GM04503 (cell line): ENCODE measurements around the gene CACNA2D2.

Source experiments
- DNase-seq: peaks from one replicate; pipeline ENCODE4 v3.0.0-alpha.2; 2012; ENCODE audit warnings: low read depth

CACNA2D2 gene

DNA sequence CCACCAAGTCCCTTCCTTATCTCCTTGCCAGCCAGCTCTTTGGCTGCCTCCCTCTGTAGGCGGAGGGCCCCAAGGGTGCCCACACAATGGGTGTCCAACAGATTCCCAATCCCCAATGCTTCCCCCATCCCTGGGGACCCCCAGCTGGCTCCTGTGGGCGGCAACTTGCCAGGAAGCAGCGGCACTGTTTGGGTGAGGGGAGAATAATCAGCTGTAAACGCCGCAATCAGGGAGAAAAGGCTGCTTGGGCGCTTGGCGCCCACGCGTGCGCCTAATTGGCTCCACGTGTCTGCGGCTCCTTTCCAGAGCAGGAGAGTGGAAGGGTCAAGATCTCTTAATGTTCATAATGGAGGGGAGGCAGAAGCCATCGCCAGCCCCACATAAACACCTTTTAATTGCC is 76.2 kb downstream of the CACNA2D2 start:
- DNase-seq, result no peak

DNA sequence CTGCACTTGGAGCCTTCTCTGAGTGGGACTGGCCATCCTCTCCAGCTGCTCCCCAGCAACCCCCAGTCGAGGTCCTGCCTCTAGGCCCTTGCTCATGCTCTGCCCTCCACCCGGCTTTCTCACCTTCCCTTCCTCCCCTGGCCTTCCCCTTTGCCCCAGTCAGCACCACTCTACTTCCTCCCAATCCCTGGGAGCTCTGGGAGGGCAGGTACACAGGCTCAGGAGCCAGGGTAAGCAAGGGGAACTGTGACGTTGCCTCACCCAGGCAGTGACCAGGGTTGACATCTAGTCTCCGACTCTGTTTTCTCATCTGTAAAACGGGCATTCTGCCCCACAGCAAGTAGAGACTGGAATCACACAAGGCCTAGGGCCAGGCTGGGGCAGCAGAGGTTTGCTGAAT is 77.5 kb downstream of the CACNA2D2 start:
- DNase-seq, result no peak

GRCh38 chr3:50423543-50423942 is 79.9 kb downstream of the CACNA2D2 start:
- DNase-seq, result no peak

DNA sequence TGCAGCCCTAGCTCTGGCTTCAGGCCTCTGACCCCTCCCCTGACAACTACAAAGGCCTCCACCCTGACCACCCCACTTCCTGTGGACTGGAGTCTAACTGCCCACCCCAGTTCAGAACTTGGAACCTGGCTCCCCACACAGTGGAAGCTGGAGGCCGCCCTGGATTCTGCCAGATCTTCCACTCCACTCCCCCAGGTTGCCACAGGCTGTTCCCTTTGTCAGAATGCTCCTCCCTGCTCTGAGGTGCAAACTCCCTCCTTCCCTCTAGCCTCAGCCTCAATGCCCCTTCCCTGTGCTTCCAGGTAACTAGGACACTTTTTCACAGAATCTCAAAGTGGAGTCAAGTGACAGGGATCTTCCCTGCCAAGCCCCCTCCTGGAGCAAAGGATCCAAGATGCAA is 81.3 kb downstream of the CACNA2D2 start:
- DNase-seq, result no peak

- DNase-seq, result no peak
Observed at GRCh38 chr3:50419595-50420370, 83.7 kb downstream of the CACNA2D2 start.

GRCh38 chr3:50418850-50419249 is 84.6 kb downstream of the CACNA2D2 start:
- no peak for DNase-seq

- DNase-seq, result no peak
Observed at GRCh38 chr3:50417637-50418033, 85.8 kb downstream of the CACNA2D2 start.

- no peak for DNase-seq
Observed at GRCh38 chr3:50416736-50417636, 86.4 kb downstream of the CACNA2D2 start.

DNA sequence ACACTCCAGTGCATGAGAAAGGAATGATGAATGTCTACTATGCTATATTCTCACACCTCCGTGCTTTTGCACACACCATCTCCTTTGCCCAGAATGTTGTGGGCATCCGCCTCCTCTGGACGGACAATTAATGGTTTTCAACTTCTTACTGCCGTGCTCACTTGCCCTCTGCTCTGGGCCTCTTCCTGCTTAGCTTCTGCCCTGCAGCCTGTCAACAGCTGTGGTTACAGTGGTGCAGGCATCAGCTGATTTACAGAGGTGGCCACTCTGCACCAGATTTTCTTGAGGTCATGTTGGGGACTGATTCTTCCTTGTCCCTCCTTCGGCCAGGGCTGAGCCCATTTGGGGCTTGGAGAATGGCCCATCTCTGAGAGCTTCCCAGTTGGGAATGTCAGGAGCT is 87.6 kb downstream of the CACNA2D2 start:
- no peak for DNase-seq

- no peak for DNase-seq
Observed at GRCh38 chr3:50415061-50415460, 88.4 kb downstream of the CACNA2D2 start.

GRCh38 chr3:50414616-50415015 is 88.8 kb downstream of the CACNA2D2 start:
- DNase-seq, result no peak

GRCh38 chr3:50412231-50412754 is 91.1 kb downstream of the CACNA2D2 start:
- no peak for DNase-seq

DNA sequence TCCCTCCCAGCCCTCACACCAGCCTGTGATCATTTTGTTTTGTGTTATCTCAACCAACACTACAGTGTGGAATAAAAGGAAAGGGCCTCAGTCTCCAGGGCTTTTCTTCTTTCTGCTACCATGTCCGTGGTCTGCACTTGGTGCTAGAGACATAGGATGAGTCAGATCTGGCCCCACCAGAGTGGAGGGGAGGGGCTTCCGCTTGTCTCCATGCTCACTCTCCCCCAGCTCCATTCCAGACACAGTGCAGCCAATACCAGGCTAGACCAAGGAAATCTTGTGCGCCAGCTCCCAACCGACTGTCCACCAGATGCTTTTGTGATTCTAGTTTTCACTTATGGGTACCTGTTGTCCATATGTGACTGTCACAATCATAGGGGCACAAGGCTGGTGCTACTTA is 92.2 kb downstream of the CACNA2D2 start:
- no peak for DNase-seq

GRCh38 chr3:50410608-50411139 is 92.8 kb downstream of the CACNA2D2 start:
- no peak for DNase-seq

GRCh38 chr3:50410185-50410584 is 93.2 kb downstream of the CACNA2D2 start:
- no peak for DNase-seq

DNA sequence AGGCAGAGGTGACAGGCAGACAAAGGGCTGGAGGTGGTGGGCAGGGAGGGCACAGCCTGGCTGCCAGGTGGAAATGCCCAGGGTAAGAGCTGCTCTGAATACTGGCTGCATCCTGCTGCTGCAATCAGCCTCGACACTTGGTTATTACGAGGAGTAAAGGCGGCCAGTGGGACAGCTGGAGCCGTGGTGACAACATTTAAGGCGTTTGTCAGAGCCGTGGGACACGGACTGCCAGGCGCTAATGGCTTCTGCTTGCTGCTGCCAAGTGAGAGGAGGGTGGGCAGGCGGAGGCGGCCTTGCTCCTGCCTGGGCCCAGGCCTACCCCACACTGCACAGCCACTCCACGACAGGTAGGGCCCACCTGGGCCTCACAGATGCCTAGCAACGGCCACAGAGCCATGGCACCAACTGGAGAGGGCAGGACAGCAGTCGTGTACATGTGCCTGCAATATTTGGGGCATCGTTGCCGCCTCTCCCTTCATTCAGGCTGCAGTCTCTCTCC is 94.9 kb downstream of the CACNA2D2 start:
- DNase-seq, result no peak

- DNase-seq, result no peak
Observed at GRCh38 chr3:50406487-50406886, 96.9 kb downstream of the CACNA2D2 start.

DNA sequence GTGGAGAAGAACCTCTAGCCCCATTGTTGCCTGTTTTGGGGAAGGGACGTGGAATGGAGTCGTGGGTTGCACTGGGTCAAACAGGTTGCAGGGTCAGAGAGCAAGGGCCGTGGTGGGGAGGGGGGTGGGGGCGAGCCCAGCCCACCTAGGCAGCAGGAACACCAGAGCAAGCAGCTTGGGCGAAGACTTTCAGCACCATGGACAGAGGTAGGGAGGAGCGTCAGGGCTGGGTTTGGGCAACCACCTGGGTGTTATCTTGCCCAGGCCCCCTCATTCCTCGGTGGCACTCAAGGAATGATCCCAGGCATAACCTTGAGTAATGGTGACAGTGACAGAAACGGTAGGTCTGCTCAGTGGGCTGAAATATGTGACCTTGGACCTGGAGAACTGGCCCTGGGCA is 98.2 kb downstream of the CACNA2D2 start:
- DNase-seq, result no peak

- no peak for DNase-seq
Observed at GRCh38 chr3:50401978-50402595, 101.3 kb downstream of the CACNA2D2 start.

DNA sequence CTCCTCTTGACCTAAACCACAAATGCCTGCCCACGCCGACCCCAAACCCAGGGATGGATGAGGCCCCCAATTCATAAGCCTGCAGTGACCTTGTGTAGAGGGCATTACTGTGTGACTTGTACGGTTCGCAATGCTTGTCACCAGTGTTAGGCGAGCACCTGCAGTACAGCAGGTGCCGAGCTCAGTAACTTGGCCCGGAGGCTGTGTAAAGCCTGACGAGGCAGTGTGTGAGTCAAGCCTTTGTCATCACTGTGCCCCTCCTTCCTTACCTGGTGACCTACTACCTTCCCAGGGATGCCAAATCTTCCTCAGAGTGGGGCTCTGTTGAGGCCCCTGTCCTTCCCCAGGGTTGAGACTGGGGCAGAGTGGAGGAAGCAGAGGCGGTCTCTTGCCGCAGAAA is 106.9 kb downstream of the CACNA2D2 start:
- DNase-seq, result no peak

- DNase-seq, result no peak
Observed at GRCh38 chr3:50395070-50395860, 108.2 kb downstream of the CACNA2D2 start.
